Activated CD4-positive, alpha-beta memory T cell treated with anti-CD3 and anti-CD28 coated beads, Interleukin-2, amount 10 ng/mL, durations not matched to agents 7 days and 5 days (primary cell): ENCODE data around the gene TMEM266. TPM values are rescaled to one million over a fixed set of nuclear protein-coding genes. Genes with fewer than 3 reads are reported as not detected.
A peak's percentile ranks its signal among the peaks of the same experiment; 100 is the strongest.

Experiments used
- CTCF ChIA-PET: fragments of 350-600 bp; sonication (Branson Sonifier 250); formaldehyde crosslinking; loops from one replicate; lab custom pipeline; 2021; ENCODE audit warnings: antibody characterized with exemption, inconsistent platforms; lab: Charles Lee
- POLR2A ChIA-PET: fragments of 350-600 bp; sonication (Branson Sonifier 250); formaldehyde crosslinking; loops from one replicate; lab custom pipeline; 2021; ENCODE audit warnings: antibody characterized with exemption; lab: Charles Lee
- DNase-seq: peaks from one replicate; pipeline ENCODE4 v3.0.0-alpha.2; 2020
- H3K27ac Mint-ChIP-seq: one replicate; pipeline ENCODE4 v1.8.0; 2021; ENCODE audit warnings: mild to moderate bottlenecking, mixed read lengths
- H3K27me3 Mint-ChIP-seq: one replicate; pipeline ENCODE4 v1.8.0; 2021; ENCODE audit warnings: mixed read lengths
- H3K36me3 Mint-ChIP-seq: one replicate; pipeline ENCODE4 v1.8.0; 2021; ENCODE audit warnings: low read depth, mixed read lengths
- H3K4me1 Mint-ChIP-seq: one replicate; pipeline ENCODE4 v1.8.0; 2021; ENCODE audit warnings: mixed read lengths
- H3K4me3 Mint-ChIP-seq: one replicate; pipeline ENCODE4 v1.8.0; 2021; ENCODE audit warnings: mild to moderate bottlenecking, mixed read lengths
- H3K9me3 Mint-ChIP-seq: one replicate; pipeline ENCODE4 v1.8.0; 2021; ENCODE audit warnings: mixed read lengths
- total RNA-seq, 2 experiments: library from RNA; stranded (reverse); gene quantifications; one replicate each; pipeline ENCODE4 v1.2.3, GENCODE V29; 2021

The TMEM266 gene
- total RNA-seq, 2 experiments from 2014 or later, result not detected

GRCh38 chr15:76187163-76187562, 127.4 kb downstream of the TMEM266 start:
- H3K9me3 Mint-ChIP-seq, result no peaks in the 10 kb centered on the region
- H3K4me3 Mint-ChIP-seq, result no peak overlapping the region
- ChIA-PET CTCF (no interaction called here), POLR2A (no interaction called here)
- H3K27ac Mint-ChIP-seq, result no peak overlapping the region
- peaks cover 44% of the 10 kb centered on the region for H3K27me3 Mint-ChIP-seq
- no peak for DNase-seq
- H3K4me1 Mint-ChIP-seq, result peaks cover 16% of the 10 kb centered on the region
- H3K36me3 Mint-ChIP-seq, result no peaks in the 10 kb centered on the region

- H3K4me1 Mint-ChIP-seq, result peaks cover 14% of the 10 kb centered on the region
- ChIA-PET CTCF (interaction anchor here (0.6 kb wide), 1 partner anchor 11 kb away, joined by 3 read pairs; no protein-coding TSS in a partner anchor), POLR2A (no interaction called here)
- H3K27ac Mint-ChIP-seq, result no peak overlapping the region
- H3K9me3 Mint-ChIP-seq, result no peaks in the 10 kb centered on the region
- H3K36me3 Mint-ChIP-seq, result no peaks in the 10 kb centered on the region
- DNase-seq, result no peak
- peaks cover 46% of the 10 kb centered on the region for H3K27me3 Mint-ChIP-seq
- H3K4me3 Mint-ChIP-seq, result no peak overlapping the region
These were observed 129.3 kb downstream of the TMEM266 start for GRCh38 chr15:76189106-76189505.

GRCh38 chr15:76190070-76190564, 130.3 kb downstream of the TMEM266 start:
- Mint-ChIP-seq H3K27me3 (peaks cover 42% of the 10 kb centered on the region), H3K4me3 (no peak overlapping the region), H3K27ac (no peak overlapping the region), H3K36me3 (no peaks in the 10 kb centered on the region), H3K4me1 (peaks cover 14% of the 10 kb centered on the region), H3K9me3 (no peaks in the 10 kb centered on the region)
- no peak for DNase-seq
- CTCF ChIA-PET, result interaction anchor here (0.7 to 1.9 kb wide), 5 partner anchors 19 to 815 kb away, joined by 3 to 7 read pairs (median 3); no protein-coding TSS in a partner anchor
- POLR2A ChIA-PET, result no interaction called here

GRCh38 chr15:76190751-76191538, 131.2 kb downstream of the TMEM266 start:
- DNase-seq, result peak; percentile 79
- peak overlapping the region; percentile 11 for H3K4me3 Mint-ChIP-seq
- peaks cover 36% of the 10 kb centered on the region for H3K27me3 Mint-ChIP-seq
- no peak overlapping the region for H3K27ac Mint-ChIP-seq
- no peaks in the 10 kb centered on the region for H3K36me3 Mint-ChIP-seq
- no peaks in the 10 kb centered on the region for H3K9me3 Mint-ChIP-seq
- POLR2A ChIA-PET, result interaction anchor here (0.6 to 1.4 kb wide), 2 partner anchors 11 to 29 kb away, joined by 3 to 4 read pairs; no protein-coding TSS in a partner anchor
- CTCF ChIA-PET, result interaction anchor here (0.5 to 1.9 kb wide), 9 partner anchors 18 to 680 kb away, joined by 3 to 7 read pairs (median 3); no protein-coding TSS in a partner anchor
- H3K4me1 Mint-ChIP-seq, result peaks cover 14% of the 10 kb centered on the region

- Mint-ChIP-seq H3K4me1 (peaks cover 17% of the 10 kb centered on the region), H3K27me3 (peaks cover 32% of the 10 kb centered on the region), H3K27ac (no peak overlapping the region), H3K9me3 (no peaks in the 10 kb centered on the region), H3K4me3 (no peak overlapping the region), H3K36me3 (no peaks in the 10 kb centered on the region)
- DNase-seq, result no peak
- CTCF ChIA-PET, result interaction anchor here (0.5 to 1.9 kb wide), 8 partner anchors 17 to 680 kb away, joined by 3 to 7 read pairs (median 4); no protein-coding TSS in a partner anchor
- POLR2A ChIA-PET, result interaction anchor here (1.4 kb wide), 1 partner anchor 28 kb away, joined by 4 read pairs; no protein-coding TSS in a partner anchor
These were observed 131.9 kb downstream of the TMEM266 start for GRCh38 chr15:76191539-76192244.

GRCh38 chr15:76192715-76193114, 132.9 kb downstream of the TMEM266 start:
- no peak for DNase-seq
- Mint-ChIP-seq H3K9me3 (no peaks in the 10 kb centered on the region), H3K27ac (no peak overlapping the region), H3K27me3 (peaks cover 27% of the 10 kb centered on the region), H3K4me3 (no peak overlapping the region), H3K36me3 (no peaks in the 10 kb centered on the region), H3K4me1 (peaks cover 24% of the 10 kb centered on the region)
- ChIA-PET POLR2A (interaction anchor here (0.8 kb wide), 1 partner anchor 144 kb away, joined by 3 read pairs; the partner anchor contains the start of gene ISL2), CTCF (no interaction called here)

- Mint-ChIP-seq H3K27me3 (peaks cover 19% of the 10 kb centered on the region), H3K36me3 (no peaks in the 10 kb centered on the region), H3K9me3 (no peaks in the 10 kb centered on the region), H3K4me3 (no peak overlapping the region), H3K27ac (no peak overlapping the region), H3K4me1 (peaks cover 28% of the 10 kb centered on the region)
- ChIA-PET POLR2A (no interaction called here), CTCF (no interaction called here)
- no peak for DNase-seq
These were observed 134.1 kb downstream of the TMEM266 start for GRCh38 chr15:76193934-76194333.

- H3K4me1 Mint-ChIP-seq, result peaks cover 20% of the 10 kb centered on the region
- H3K27me3 Mint-ChIP-seq, result peaks cover 6% of the 10 kb centered on the region
- H3K4me3 Mint-ChIP-seq, result no peak overlapping the region
- DNase-seq, result no peak
- H3K36me3 Mint-ChIP-seq, result no peaks in the 10 kb centered on the region
- no peak overlapping the region for H3K27ac Mint-ChIP-seq
- ChIA-PET CTCF (no interaction called here), POLR2A (no interaction called here)
- H3K9me3 Mint-ChIP-seq, result no peaks in the 10 kb centered on the region
These were observed 135.9 kb downstream of the TMEM266 start for GRCh38 chr15:76195506-76196268.

- Mint-ChIP-seq H3K9me3 (no peaks in the 10 kb centered on the region), H3K27me3 (peaks cover 4% of the 10 kb centered on the region), H3K4me3 (no peak overlapping the region), H3K27ac (no peak overlapping the region), H3K4me1 (peaks cover 14% of the 10 kb centered on the region), H3K36me3 (no peaks in the 10 kb centered on the region)
- ChIA-PET POLR2A (no interaction called here), CTCF (interaction anchor here (0.6 to 1.2 kb wide), 2 partner anchors 137 to 447 kb away, joined by 3 read pairs; partner anchors contain the start of gene TMEM266)
- DNase-seq, result no peak
These were observed 136.8 kb downstream of the TMEM266 start for GRCh38 chr15:76196269-76197231.

GRCh38 chr15:76197703-76198455, 138.1 kb downstream of the TMEM266 start:
- H3K4me1 Mint-ChIP-seq, result peaks cover 14% of the 10 kb centered on the region
- DNase-seq, result no peak
- H3K4me3 Mint-ChIP-seq, result no peak overlapping the region
- ChIA-PET POLR2A (no interaction called here), CTCF (no interaction called here)
- no peaks in the 10 kb centered on the region for H3K9me3 Mint-ChIP-seq
- no peaks in the 10 kb centered on the region for H3K36me3 Mint-ChIP-seq
- H3K27me3 Mint-ChIP-seq, result no peaks in the 10 kb centered on the region
- H3K27ac Mint-ChIP-seq, result no peak overlapping the region

- no peak for DNase-seq
- POLR2A ChIA-PET, result no interaction called here
- no peaks in the 10 kb centered on the region for H3K27me3 Mint-ChIP-seq
- H3K4me1 Mint-ChIP-seq, result peaks cover 14% of the 10 kb centered on the region
- H3K4me3 Mint-ChIP-seq, result no peak overlapping the region
- no peak overlapping the region for H3K27ac Mint-ChIP-seq
- no peaks in the 10 kb centered on the region for H3K36me3 Mint-ChIP-seq
- CTCF ChIA-PET, result no interaction called here
- no peaks in the 10 kb centered on the region for H3K9me3 Mint-ChIP-seq
These were observed 138.8 kb downstream of the TMEM266 start for GRCh38 chr15:76198456-76199105.
